Prostate gland (tissue), 2 donors: ENCODE data around the gene LRBA.

Source experiments
- POLR2AphosphoS5 ChIP-seq: sonication (generic); formaldehyde crosslinking; IDR thresholded peaks from one replicate; pipeline ENCODE4 v1.6.1; 2017; ENCODE audit warnings: antibody characterized with exemption
- TF ChIP-seq, protein P1 (sequence below), 4 experiments: fragments of 200-600 bp in 2 of 4; fragments of 450-650 bp in 2 of 4; sonication (generic) in 2 of 4; IDR thresholded peaks; 1 replicate in 3 of 4; 2 replicates in 1 of 4; pipeline ENCODE4 v1.5.1; 2016 to 2019; ENCODE audit warnings: antibody characterized with exemption in 4 of 4, mild to moderate bottlenecking in 2 of 4, moderate library complexity in 2 of 4

DNA sequence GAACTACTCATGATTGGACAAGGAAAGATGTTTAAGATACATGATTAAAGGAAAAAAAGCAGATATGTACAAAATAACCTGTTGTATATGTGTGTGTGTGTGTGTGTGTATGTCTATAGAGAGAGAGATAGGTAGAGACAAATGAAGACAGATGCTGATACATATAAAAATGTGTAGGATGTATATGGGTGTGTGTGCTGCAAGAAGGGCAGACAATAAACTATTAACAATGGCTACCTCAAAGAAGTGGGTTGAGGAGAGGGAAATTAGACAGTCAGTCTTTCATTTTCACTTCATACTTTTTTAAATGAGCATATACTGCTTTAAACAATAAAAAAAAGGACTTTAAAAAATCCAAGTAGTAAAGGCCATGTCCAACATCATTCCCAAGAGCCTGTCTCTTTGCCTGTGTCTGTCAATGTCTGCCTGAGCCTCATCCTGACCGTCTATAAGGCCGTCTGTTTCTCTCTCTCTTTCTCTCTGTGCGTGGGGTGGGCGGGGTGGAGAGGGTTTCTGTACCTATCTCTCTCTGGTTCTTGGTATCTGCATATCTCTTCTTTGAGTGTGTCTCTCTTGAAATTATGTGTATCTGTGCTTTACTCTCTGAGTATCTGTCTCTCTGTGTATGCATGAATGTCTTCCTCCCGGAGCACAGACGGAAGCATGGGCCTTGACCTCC, 62.8 kb downstream of the LRBA start:
- TF ChIP-seq POLR2AphosphoS5: no peak
- TF ChIP-seq, protein P1, sequence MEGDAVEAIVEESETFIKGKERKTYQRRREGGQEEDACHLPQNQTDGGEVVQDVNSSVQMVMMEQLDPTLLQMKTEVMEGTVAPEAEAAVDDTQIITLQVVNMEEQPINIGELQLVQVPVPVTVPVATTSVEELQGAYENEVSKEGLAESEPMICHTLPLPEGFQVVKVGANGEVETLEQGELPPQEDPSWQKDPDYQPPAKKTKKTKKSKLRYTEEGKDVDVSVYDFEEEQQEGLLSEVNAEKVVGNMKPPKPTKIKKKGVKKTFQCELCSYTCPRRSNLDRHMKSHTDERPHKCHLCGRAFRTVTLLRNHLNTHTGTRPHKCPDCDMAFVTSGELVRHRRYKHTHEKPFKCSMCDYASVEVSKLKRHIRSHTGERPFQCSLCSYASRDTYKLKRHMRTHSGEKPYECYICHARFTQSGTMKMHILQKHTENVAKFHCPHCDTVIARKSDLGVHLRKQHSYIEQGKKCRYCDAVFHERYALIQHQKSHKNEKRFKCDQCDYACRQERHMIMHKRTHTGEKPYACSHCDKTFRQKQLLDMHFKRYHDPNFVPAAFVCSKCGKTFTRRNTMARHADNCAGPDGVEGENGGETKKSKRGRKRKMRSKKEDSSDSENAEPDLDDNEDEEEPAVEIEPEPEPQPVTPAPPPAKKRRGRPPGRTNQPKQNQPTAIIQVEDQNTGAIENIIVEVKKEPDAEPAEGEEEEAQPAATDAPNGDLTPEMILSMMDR (IDR thresholded peaks at IDR 0.05): no peak
